Peyer's patch (tissue), 4 donors: Measurements from ENCODE around the gene XPNPEP3. TPM values are rescaled to one million over a fixed set of nuclear protein-coding genes. Genes with fewer than 3 reads are reported as not detected.
"Not testable (repeated sequence)": the region's sequence is repeated elsewhere in the genome, so short reads cannot be mapped to it uniquely, and the experiment has no call there.

Source experiments
- DNase-seq, 3 donors: peaks; one replicate each; pipeline ENCODE4 v3.0.0-alpha.2; 2017 to 2019
- H3K27ac ChIP-seq, 4 donors: fragments of 200-600 bp; sonication (generic); one replicate each; pipeline ENCODE4 v1.5.1; 2016 to 2019
- H3K27me3 ChIP-seq, 2 donors: fragments of 200-600 bp; sonication (generic); one replicate each; pipeline ENCODE4 v1.5.1; 2019
- H3K36me3 ChIP-seq, 3 donors: fragments of 200-600 bp; sonication (generic); one replicate each; pipeline ENCODE4 v1.5.1; 2016 to 2019
- H3K4me1 ChIP-seq, 4 donors: fragments of 200-600 bp; sonication (generic); one replicate each; pipeline ENCODE4 v1.5.1; 2016 to 2019
- H3K4me3 ChIP-seq, 4 donors: fragments of 200-600 bp; sonication (generic); 1 replicate in 3 of 4; 2 replicates in 1 of 4; pipeline ENCODE4 v1.5.1; 2016 to 2019; ENCODE audit warnings: mild to moderate bottlenecking in 1 of 4
- H3K9me3 ChIP-seq, 4 donors: fragments of 200-600 bp; sonication (generic); one replicate each; pipeline ENCODE4 v1.5.1; 2016 to 2019; ENCODE audit warnings: mild to moderate bottlenecking in 1 of 4
- POLR2A ChIP-seq, 2 donors: fragments of 450-650 bp; IDR thresholded peaks; one replicate each; pipeline ENCODE4 v1.5.1; 2017; ENCODE audit warnings: antibody characterized with exemption in 2 of 2, mild to moderate bottlenecking in 2 of 2, moderate library complexity in 2 of 2
- total RNA-seq, 4 donors: library from RNA; depleted of rRNA; stranded (reverse); fragments of >200 nt; gene quantifications; one replicate each; pipeline ENCODE4 v1.1.0, GENCODE V29; 2016
- TF ChIP-seq, protein P1 (sequence below), 6 experiments: fragments of 450-650 bp in 4 of 6; fragments of 200-600 bp in 2 of 6; sonication (generic) in 1 of 6; IDR thresholded peaks; one replicate each; pipeline ENCODE4 v1.5.1; 2017 to 2019; ENCODE audit warnings: antibody characterized with exemption in 6 of 6, mild to moderate bottlenecking in 3 of 6, moderate library complexity in 1 of 6

XPNPEP3 gene
- total RNA-seq, 4 donors from 2014 or later = 1.4 to 10.5 (median 6.6) TPM

DNA sequence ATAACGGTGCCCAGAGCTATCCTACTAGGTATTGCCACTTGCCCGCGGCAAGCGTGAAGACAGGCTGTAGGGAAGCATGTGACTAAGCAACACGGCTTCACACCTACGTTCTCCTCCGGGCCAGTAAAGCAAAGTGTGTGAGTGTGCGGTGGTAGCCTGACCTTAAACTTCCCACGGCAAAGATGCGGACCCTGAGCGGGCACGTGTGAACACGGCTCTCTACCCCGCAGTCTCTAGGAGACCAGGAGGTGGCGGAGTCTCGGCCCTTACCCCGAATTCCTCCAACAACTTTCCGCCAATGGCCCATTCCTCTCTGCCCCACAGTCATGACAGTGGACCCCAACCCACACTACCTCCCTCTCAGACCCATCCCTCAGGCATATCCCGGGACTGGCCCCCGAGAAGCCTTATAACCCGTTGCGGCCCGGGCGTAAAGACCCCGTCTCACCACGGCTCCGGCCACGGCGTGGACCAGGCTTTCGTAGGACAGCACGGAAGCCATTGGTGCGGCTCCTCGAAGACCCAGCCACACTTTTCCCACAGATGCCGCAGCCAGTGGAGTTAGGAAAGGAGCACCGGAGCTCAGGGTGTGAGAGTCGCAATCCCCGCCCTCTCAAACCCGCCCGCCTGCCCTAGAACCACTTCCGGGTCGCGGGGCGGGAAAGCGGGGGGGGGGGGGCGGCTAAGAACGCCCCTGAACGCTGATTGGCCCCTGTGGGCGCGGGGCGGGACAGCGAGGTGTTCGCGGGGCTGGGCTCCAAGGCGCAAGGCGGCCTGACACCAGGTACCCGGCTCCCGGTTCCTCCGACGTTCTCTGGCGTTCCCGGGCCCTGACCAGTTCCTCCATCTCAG, 38.0 kb upstream of the XPNPEP3 start, which contains the start of gene SLC25A17:
SLC25A17 (minus strand) TSS at position 600 of the 852 bp plus-strand sequence; CDS start at position 502, 98 bp downstream.
- H3K4me3 ChIP-seq = peak within 1 kb of the TSS; percentile 77 to 96 (median 80)
- no peaks in the 10 kb centered on the region for H3K27me3 ChIP-seq
- H3K27ac ChIP-seq = peak within 1 kb of the TSS; percentile 69 to 83 (median 76)
- peak; percentile 88 to 96 (median 96) for DNase-seq
- H3K9me3 ChIP-seq = no peaks in the 10 kb centered on the region
- H3K4me1 ChIP-seq = peaks cover 0 to 19% (median 8%) of the 10 kb centered on the region in 4 donors
- TF ChIP-seq, protein P1, sequence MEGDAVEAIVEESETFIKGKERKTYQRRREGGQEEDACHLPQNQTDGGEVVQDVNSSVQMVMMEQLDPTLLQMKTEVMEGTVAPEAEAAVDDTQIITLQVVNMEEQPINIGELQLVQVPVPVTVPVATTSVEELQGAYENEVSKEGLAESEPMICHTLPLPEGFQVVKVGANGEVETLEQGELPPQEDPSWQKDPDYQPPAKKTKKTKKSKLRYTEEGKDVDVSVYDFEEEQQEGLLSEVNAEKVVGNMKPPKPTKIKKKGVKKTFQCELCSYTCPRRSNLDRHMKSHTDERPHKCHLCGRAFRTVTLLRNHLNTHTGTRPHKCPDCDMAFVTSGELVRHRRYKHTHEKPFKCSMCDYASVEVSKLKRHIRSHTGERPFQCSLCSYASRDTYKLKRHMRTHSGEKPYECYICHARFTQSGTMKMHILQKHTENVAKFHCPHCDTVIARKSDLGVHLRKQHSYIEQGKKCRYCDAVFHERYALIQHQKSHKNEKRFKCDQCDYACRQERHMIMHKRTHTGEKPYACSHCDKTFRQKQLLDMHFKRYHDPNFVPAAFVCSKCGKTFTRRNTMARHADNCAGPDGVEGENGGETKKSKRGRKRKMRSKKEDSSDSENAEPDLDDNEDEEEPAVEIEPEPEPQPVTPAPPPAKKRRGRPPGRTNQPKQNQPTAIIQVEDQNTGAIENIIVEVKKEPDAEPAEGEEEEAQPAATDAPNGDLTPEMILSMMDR (IDR thresholded peaks at IDR 0.05) = peak in 5 of 6 experiments; percentile 28 to 56 (median 37)
- TF ChIP-seq POLR2A (IDR thresholded peaks at IDR 0.05) = peak in 1 of 2 donors; percentile 34
- peaks cover 0 to 6% (median 0%) of the 10 kb centered on the region in 3 donors for H3K36me3 ChIP-seq

GRCh38 chr22:40819599-40820140, 37.3 kb upstream of the XPNPEP3 start:
- Histone ChIP-seq H3K4me1 (peaks cover 0 to 19% (median 8%) of the 10 kb centered on the region in 4 donors), H3K4me3 (peak overlapping the region; percentile 77 to 96 (median 80)), H3K27me3 (no peaks in the 10 kb centered on the region), H3K9me3 (no peaks in the 10 kb centered on the region), H3K27ac (peak overlapping the region; percentile 69 to 83 (median 76)), H3K36me3 (peaks cover 0 to 13% (median 0%) of the 10 kb centered on the region in 3 donors)
- DNase-seq = no peak
- no peak for TF ChIP-seq POLR2A (IDR thresholded peaks at IDR 0.05)
- TF ChIP-seq, protein P1 (IDR thresholded peaks at IDR 0.05) = peak in 2 of 6 experiments; percentile 3 to 11

DNA sequence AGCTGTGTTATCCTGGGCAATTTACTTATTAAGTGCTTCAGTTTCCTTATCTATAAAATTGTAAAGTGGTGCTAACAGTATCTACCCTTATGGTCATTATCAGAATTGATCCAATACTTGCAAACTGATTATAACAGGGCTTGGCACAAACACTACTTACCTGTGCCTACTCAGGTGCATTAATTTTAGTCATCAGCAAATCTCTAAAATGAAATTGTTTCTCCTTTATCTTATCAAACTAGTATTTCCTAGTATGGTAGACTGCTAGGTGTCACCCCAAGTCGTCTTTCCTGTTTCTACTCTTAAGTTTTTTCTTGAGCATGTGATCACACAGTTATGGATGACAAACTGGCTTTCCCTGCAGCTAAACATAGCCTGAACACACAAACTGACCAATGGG, 33.5 kb upstream of the XPNPEP3 start:
- no peak overlapping the region for H3K27ac ChIP-seq
- no peak for DNase-seq
- no peaks in the 10 kb centered on the region for H3K27me3 ChIP-seq
- no peak for TF ChIP-seq POLR2A (IDR thresholded peaks at IDR 0.05)
- TF ChIP-seq, protein P1 (IDR thresholded peaks at IDR 0.05) = no peak
- H3K9me3 ChIP-seq = no peaks in the 10 kb centered on the region
- peaks cover 0 to 9% (median under 1%) of the 10 kb centered on the region in 4 donors for H3K4me1 ChIP-seq
- no peak overlapping the region for H3K4me3 ChIP-seq
- H3K36me3 ChIP-seq = peaks cover 0 to 37% (median 0%) of the 10 kb centered on the region in 3 donors

DNA sequence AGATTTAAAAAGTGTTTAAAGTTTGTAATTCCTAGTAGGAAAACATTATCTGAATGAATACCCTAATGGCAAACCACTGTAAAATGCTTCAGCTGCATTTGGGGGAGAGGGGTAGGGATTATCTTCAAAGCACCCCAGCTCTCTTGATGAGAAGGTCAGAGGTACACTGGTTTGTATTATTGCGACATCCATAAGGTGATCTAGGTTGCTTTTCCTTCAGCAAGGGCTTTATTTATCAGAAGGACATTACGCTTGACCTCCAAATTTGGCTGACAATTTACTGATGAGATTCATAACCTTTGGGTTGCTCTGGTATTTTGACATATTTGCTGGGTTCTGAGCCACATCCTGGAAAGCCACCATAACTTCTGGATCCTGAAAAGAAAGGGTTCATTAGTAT, 30.7 kb upstream of the XPNPEP3 start:
- not testable (repeated sequence) for H3K4me1 ChIP-seq, H3K27me3 ChIP-seq, DNase-seq, H3K4me3 ChIP-seq, H3K9me3 ChIP-seq
- Histone ChIP-seq H3K27ac (peak overlapping the region in 2 of 4 donors; percentile 11 to 51), H3K36me3 (peaks cover 0 to 66% (median 0%) of the 10 kb centered on the region in 3 donors)

GRCh38 chr22:40826984-40827741, 29.8 kb upstream of the XPNPEP3 start:
- no peak overlapping the region for H3K4me3 ChIP-seq
- H3K27me3 ChIP-seq = no peaks in the 10 kb centered on the region
- no peaks in the 10 kb centered on the region for H3K9me3 ChIP-seq
- peak overlapping the region in 2 of 4 donors; percentile 28 to 59 for H3K27ac ChIP-seq
- no peaks in the 10 kb centered on the region for H3K4me1 ChIP-seq
- peaks cover 0 to 73% (median 0%) of the 10 kb centered on the region in 3 donors for H3K36me3 ChIP-seq
- DNase-seq = no peak
- TF ChIP-seq POLR2A (IDR thresholded peaks at IDR 0.05) = no peak
- TF ChIP-seq, protein P1 (IDR thresholded peaks at IDR 0.05) = no peak
